GM12878 (cell line): ENCODE results near the gene LDHAL6B. TPM values are rescaled to one million over a fixed set of nuclear protein-coding genes. Genes with fewer than 3 reads are reported as not detected.

Source experiments
- ATAC-seq: fragments of 200-7000 bp; cut with Tn5 transposase; 3 replicates; pipeline ENCODE4 v1.9.1; 2020; ENCODE audit warnings: mild to moderate bottlenecking, moderate library complexity
- BruUV-seq: library from RNA; stranded (reverse); fragments of 400-500 nt; replicated peaks from 2 replicates; lab custom pipeline; 2021; lab: Mats Ljungman, UMichigan
- CTCF ChIA-PET: fragments of 300-600 bp; sonication (Branson Sonifier 250); formaldehyde crosslinking; extraction: SDS; loops from one replicate; lab custom pipeline; 2021; ENCODE audit warnings: inconsistent platforms; lab: Yijun Ruan, JAX
- POLR2A ChIA-PET: fragments of 350-600 bp; formaldehyde crosslinking; extraction: SDS; loops from one replicate; lab custom pipeline; 2021; ENCODE audit warnings: inconsistent platforms; lab: Charles Lee
- RAD21 ChIA-PET: fragments of 300-600 bp; sonication (Branson Sonifier 250); formaldehyde crosslinking; loops from one replicate; lab custom pipeline; 2023; ENCODE audit warnings: antibody characterized with exemption; ENCODE audit not compliant: unreplicated experiment; lab: Charles Lee
- SMC1A ChIA-PET: fragments of 300-600 bp; sonication (Branson Sonifier 250); formaldehyde crosslinking; loops from one replicate; lab custom pipeline; 2023; ENCODE audit not compliant: unreplicated experiment, uncharacterized antibody; lab: Charles Lee
- DNase-seq: peaks from one replicate; pipeline ENCODE4 v3.0.0-alpha.2; 2011; ENCODE audit warnings: low read depth, low spot score
- FAIRE-seq: peaks from 3 replicates; lab custom pipeline; 2011; peaks lifted over from hg19 to GRCh38; lab: Jason Lieb, UNC
- H2AFZ ChIP-seq: 2 replicates; pipeline ENCODE4 v1.6.0; 2011; ENCODE audit warnings: low read depth, low read length, control low read depth; ENCODE audit not compliant: control insufficient read depth
- H3K27ac ChIP-seq: 2 replicates; pipeline ENCODE4 v1.5.1; 2011; ENCODE audit warnings: control low read depth; ENCODE audit not compliant: control insufficient read depth, insufficient read depth
- H3K27me3 ChIP-seq, 2 experiments: replicated peaks in 1 of 2; 2 replicates each; pipeline versions ENCODE4 v1.6.0 to v1.6.1; 2011; ENCODE audit warnings: low read length in 1 of 2; ENCODE audit not compliant: control insufficient read depth in 2 of 2, insufficient read depth in 2 of 2
- H3K36me3 ChIP-seq, 2 experiments: 2 replicates each; pipeline ENCODE4 v1.5.1; 2011; ENCODE audit warnings: low read length in 1 of 2; ENCODE audit not compliant: control insufficient read depth in 2 of 2, insufficient read depth in 2 of 2
- H3K4me1 ChIP-seq: 2 replicates; pipeline ENCODE4 v1.6.1; 2011; ENCODE audit warnings: mild to moderate bottlenecking, low read length, moderate library complexity, mixed read lengths; ENCODE audit not compliant: control insufficient read depth, insufficient read depth
- H3K4me2 ChIP-seq: 2 replicates; pipeline ENCODE4 v1.6.0; 2011; ENCODE audit warnings: control low read depth; ENCODE audit not compliant: control insufficient read depth, insufficient read depth
- H3K4me3 ChIP-seq: fragments of 200-600 bp; sonication (generic); 2 replicates; pipeline ENCODE4 v1.5.1; 2016
- H3K79me2 ChIP-seq: 2 replicates; pipeline ENCODE4 v1.6.0; 2011; ENCODE audit warnings: low read length; ENCODE audit not compliant: control insufficient read depth, insufficient read depth
- H3K9ac ChIP-seq: 2 replicates; pipeline ENCODE4 v1.8.0; 2011; ENCODE audit warnings: low read length, control low read depth, mixed read lengths; ENCODE audit not compliant: control insufficient read depth, insufficient read depth
- H3K9me3 ChIP-seq: replicated peaks from 3 replicates; pipeline ENCODE4 v1.5.1; 2011; ENCODE audit warnings: mild to moderate bottlenecking, low read length; ENCODE audit not compliant: control insufficient read depth, insufficient read depth
- H4K20me1 ChIP-seq: 2 replicates; pipeline ENCODE4 v1.6.0; 2011; ENCODE audit not compliant: control insufficient read depth, insufficient read depth
- CREB1 ChIP-seq: IDR thresholded peaks from 2 replicates; pipeline ENCODE4 v1.6.1; 2012; ENCODE audit warnings: low read depth, mild to moderate bottlenecking, inconsistent platforms
- CTCF ChIP-seq, 3 experiments: IDR thresholded peaks in 2 of 3; conservative IDR thresholded peaks in 1 of 3; 2 replicates each; pipeline ENCODE4 v1.5.1; 2011; ENCODE audit warnings: low read depth in 3 of 3, low read length in 3 of 3, mild to moderate bottlenecking in 3 of 3, control low read depth in 2 of 3, moderate library complexity in 2 of 3, inconsistent platforms in 1 of 3, mixed read lengths in 1 of 3; ENCODE audit not compliant: control insufficient read depth in 2 of 3, insufficient read depth in 1 of 3; ENCODE audit errors: extremely low read depth in 1 of 3
- MAX ChIP-seq: IDR thresholded peaks from 2 replicates; pipeline ENCODE4 v1.6.1; 2012; ENCODE audit warnings: low read depth, low read length, improper control_type of control experiment
- POLR2A ChIP-seq: IDR thresholded peaks from 2 replicates; pipeline ENCODE4 v1.6.1; 2011; ENCODE audit warnings: low read depth, mild to moderate bottlenecking, low read length
- RAD51 ChIP-seq: fragments of 450-650 bp; IDR thresholded peaks from 2 replicates; pipeline ENCODE4 v1.6.1; 2016; ENCODE audit warnings: moderate library complexity, mild to moderate bottlenecking, inconsistent platforms
- TBL1XR1 ChIP-seq: IDR thresholded peaks from 2 replicates; pipeline ENCODE4 v1.6.1; 2012; ENCODE audit warnings: low read depth, low read length, improper control_type of control experiment
- TCF12 ChIP-seq: IDR thresholded peaks from 2 replicates; pipeline ENCODE4 v1.6.1; 2011; ENCODE audit warnings: low read depth, mild to moderate bottlenecking, low read length
- ZBED1 ChIP-seq: IDR thresholded peaks from 2 replicates; pipeline ENCODE4 v1.6.1; 2016; ENCODE audit warnings: borderline replicate concordance
- ZNF217 ChIP-seq: fragments of 450-650 bp; IDR thresholded peaks from 2 replicates; pipeline ENCODE4 v1.6.1; 2017; ENCODE audit warnings: antibody characterized with exemption, mild to moderate bottlenecking
- ZSCAN29 ChIP-seq: fragments of 450-650 bp; IDR thresholded peaks from 2 replicates; pipeline ENCODE4 v1.6.1; 2017; ENCODE audit warnings: mild to moderate bottlenecking, moderate library complexity
- WGBS: methylation state at CpG from one replicate; pipeline ENCODE4 v1.1.6; 2016; ENCODE audit warnings: low lambda C conversion rate; ENCODE audit not compliant: insufficient replicate concordance, insufficient coverage; ENCODE audit errors: missing lambda C conversion rate; 5-methylcytosine and 5-hydroxymethylcytosine counted together
- in situ Hi-C: fragments of 300-500 bp; cut with MboI; formaldehyde crosslinking; loops from 9 replicates; pipeline ENCODE4 v1.14.3; 2018; ENCODE audit warnings: mixed read lengths
- intact Hi-C: fragments of 100-400 bp; cut with micrococcal nuclease; formaldehyde crosslinking; loops from one replicate; pipeline ENCODE4 v1.14.2; 2022; ENCODE audit not compliant: unreplicated experiment
- polyA plus RNA-seq, 11 experiments: library from polyadenylated mRNA; depleted of rRNA in 4 of 11; unstranded in 6 of 11; stranded (reverse) in 5 of 11; fragments of >200 nt; fragmentation: Nextera tagmentation in 4 of 11; fragmentation: Illumina TruSeq in 1 of 11; extraction: Ambion mirVana in 4 of 11; extraction: Trizol in 1 of 11; gene quantifications; 1 replicate in 1 of 11; 2 replicates in 10 of 11; pipeline versions ENCODE4 v1.2.1 to v1.2.3, GENCODE V29; 2011 to 2016; ENCODE audit warnings: inconsistent platforms in 2 of 11, missing spikeins in 2 of 11, low read depth in 1 of 11
- total RNA-seq, 4 experiments: library from RNA; depleted of rRNA in 3 of 4; stranded (reverse); fragments of >200 nt in 3 of 4; fragmentation: Illumina TruSeq in 1 of 4; extraction: Trizol in 1 of 4; gene quantifications; 2 replicates each; pipeline versions ENCODE4 v1.2.1 to v1.2.3, GENCODE V29; 2013 to 2021
- TF ChIP-seq, protein P1 (sequence below): fragments of 150-350 bp; IDR thresholded peaks from 2 replicates; pipeline ENCODE4 v1.6.1; 2016; ENCODE audit warnings: low read depth, low read length

The LDHAL6B gene
- total and polyA plus RNA-seq, 10 of the 15 experiments (the other 5 are each of a cell fraction or from before 2014, with no cell fraction given): 0.33 to 0.66 TPM; not detected in 8

DNA sequence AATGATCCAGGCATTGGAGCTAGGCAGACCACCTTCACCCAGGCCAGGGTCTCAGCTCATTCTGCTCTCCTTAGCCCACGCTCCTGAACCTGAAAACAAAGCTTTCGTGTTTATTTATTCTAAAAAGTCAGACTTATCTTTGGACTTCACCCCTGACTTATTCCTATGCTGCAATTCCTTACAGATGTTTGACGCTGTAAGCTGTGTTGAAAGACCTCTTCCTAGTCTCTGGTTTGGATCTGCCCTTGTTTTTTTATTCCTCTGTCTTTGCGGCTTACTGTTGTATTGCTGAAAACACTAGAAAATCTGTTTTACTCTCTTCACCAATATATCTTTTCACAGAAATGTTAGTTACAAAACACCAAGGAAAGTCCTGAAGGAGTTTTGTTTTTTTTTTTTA is 40.5 kb upstream of the LDHAL6B start:
- BruUV-seq: no TSS peak
- intact Hi-C loops: no loop called here
- SMC1A ChIA-PET: interaction anchor here (0.7 to 2.2 kb wide), 14 partner anchors 21 to 358 kb away, joined by 3 to 7 read pairs (median 4); no protein-coding TSS in a partner anchor

More for the DNA sequence above, 40.5 kb upstream of the LDHAL6B start:
- TF ChIP-seq TBL1XR1 (no peak), MAX (no peak), CTCF (IDR thresholded peaks at IDR 0.05 in 2 of 3, conservative IDR thresholded peaks at IDR 0.05 in 1 of 3; ENCODE audit: control insufficient read depth in 2 of 3, extremely low read depth in 1 of 3, insufficient read depth in 1 of 3, low read depth in 3 of 3, low read length in 3 of 3) (no peak), ZNF217 (no peak), ZBED1 (no peak), CREB1 (no peak), TCF12 (no peak), RAD51 (no peak), POLR2A (no peak), ZSCAN29 (no peak)
- TF ChIP-seq, protein P1, sequence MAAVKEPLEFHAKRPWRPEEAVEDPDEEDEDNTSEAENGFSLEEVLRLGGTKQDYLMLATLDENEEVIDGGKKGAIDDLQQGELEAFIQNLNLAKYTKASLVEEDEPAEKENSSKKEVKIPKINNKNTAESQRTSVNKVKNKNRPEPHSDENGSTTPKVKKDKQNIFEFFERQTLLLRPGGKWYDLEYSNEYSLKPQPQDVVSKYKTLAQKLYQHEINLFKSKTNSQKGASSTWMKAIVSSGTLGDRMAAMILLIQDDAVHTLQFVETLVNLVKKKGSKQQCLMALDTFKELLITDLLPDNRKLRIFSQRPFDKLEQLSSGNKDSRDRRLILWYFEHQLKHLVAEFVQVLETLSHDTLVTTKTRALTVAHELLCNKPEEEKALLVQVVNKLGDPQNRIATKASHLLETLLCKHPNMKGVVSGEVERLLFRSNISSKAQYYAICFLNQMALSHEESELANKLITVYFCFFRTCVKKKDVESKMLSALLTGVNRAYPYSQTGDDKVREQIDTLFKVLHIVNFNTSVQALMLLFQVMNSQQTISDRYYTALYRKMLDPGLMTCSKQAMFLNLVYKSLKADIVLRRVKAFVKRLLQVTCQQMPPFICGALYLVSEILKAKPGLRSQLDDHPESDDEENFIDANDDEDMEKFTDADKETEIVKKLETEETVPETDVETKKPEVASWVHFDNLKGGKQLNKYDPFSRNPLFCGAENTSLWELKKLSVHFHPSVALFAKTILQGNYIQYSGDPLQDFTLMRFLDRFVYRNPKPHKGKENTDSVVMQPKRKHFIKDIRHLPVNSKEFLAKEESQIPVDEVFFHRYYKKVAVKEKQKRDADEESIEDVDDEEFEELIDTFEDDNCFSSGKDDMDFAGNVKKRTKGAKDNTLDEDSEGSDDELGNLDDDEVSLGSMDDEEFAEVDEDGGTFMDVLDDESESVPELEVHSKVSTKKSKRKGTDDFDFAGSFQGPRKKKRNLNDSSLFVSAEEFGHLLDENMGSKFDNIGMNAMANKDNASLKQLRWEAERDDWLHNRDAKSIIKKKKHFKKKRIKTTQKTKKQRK: no peak
- FAIRE-seq (no peak), ATAC-seq (no peak), DNase-seq (no peak)
- 74% methylated on average over 4 of the region's 4 CpGs for WGBS
- Histone ChIP-seq H2AFZ (no peak overlapping the region), H3K27ac (peak overlapping the region; percentile 71), H3K4me1 (peaks cover 3% of the 10 kb centered on the region; the same call in 1 of the 2 replicates), H3K36me3 (peaks cover 6 to 50% of the 10 kb centered on the region in 2 experiments), H3K27me3 (no peaks in the 10 kb centered on the region), H3K4me2 (no peak overlapping the region), H3K9ac (no peak overlapping the region), H3K79me2 (no peaks in the 10 kb centered on the region), H3K9me3 (no peaks in the 10 kb centered on the region; the same call in 2 of the 3 replicates), H4K20me1 (no peaks in the 10 kb centered on the region), H3K4me3 (no peak overlapping the region)
- ChIA-PET CTCF (interaction anchor here (1.0 to 1.6 kb wide), 4 partner anchors 186 to 367 kb away, joined by 3 to 7 read pairs (median 4); no protein-coding TSS in a partner anchor), RAD21 (interaction anchor here (0.6 to 2.1 kb wide), 5 partner anchors 36 to 189 kb away, joined by 3 to 6 read pairs (median 3); no protein-coding TSS in a partner anchor), POLR2A (no interaction called here)
- in situ Hi-C loops: no loop called here
